ENCODE measurements around the gene WFDC1. TPM values are rescaled to one million over a fixed set of nuclear protein-coding genes. Genes with fewer than 3 reads are reported as not detected.

Gene WFDC1, protein sequence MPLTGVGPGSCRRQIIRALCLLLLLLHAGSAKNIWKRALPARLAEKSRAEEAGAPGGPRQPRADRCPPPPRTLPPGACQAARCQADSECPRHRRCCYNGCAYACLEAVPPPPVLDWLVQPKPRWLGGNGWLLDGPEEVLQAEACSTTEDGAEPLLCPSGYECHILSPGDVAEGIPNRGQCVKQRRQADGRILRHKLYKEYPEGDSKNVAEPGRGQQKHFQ
- total RNA-seq, result 63.5 TPM

DNA sequence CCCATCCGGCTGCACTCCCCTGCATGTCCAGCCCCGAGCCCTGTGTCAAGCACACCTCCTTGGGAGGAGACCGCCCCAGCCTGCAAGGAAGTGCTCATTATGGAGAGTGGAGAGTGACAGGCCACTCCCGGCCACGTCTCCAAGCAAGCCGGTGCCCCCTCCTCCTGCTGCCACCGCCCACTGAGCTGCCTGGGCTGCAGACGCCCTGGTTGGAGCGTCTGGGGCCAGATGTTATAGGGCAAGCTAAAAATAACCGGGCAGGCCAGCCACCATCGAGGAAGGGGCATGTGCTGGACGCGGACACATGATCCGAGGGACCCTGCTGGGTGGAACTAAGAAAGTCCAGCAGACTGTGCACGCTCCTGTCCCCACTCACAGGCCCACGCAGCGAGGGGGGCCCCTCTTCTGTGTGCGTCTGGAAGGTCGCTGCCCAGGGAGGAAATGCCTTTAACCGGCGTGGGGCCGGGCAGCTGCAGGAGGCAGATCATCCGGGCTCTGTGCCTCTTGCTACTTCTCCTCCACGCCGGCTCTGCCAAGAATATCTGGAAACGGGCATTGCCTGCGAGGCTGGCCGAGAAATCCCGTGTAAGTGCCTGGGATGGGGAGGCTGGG, at the start of gene WFDC1:
WFDC1 (plus strand) TSS at position 348 of the 612 bp plus-strand sequence; CDS start at position 442, 94 bp downstream.
- DNase-seq (ENCODE audit: low spot score), result peak; percentile 68

DNA sequence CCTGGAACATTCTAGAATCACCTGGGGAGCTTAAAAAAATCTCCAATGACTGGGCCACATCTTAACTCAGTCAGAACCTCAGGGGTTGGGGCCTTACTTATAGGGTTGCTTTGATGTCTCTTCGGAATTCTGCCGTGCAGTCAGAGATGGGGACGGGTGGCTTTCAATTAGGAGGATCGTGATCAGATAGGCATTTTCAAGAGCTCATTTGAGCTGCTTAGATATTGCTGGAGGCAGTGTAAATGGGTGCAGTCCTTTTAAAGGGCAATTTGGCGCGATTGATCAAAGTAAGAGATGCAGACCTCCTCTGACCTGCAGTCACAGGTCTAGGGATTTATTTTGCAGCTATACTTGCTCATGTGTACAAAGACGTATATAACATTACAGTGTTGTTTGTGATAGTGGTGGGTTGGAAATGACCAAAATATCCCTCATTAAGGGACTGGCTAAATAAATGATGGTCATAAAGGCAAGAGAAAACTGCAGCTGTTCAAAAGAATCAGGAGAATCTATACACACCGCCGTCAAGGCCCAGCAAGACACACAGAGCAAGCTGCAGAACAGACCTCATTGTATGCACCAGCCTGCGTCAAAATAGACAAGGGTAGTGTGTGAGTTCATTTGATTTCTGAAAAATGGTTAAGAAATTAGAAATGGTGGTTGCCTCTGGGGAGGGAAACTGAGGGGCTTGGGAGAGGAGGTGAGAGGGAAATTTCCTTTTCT, 48.6 kb upstream of the WFDC1 start:
- no peak for DNase-seq (ENCODE audit: low spot score)

DNA sequence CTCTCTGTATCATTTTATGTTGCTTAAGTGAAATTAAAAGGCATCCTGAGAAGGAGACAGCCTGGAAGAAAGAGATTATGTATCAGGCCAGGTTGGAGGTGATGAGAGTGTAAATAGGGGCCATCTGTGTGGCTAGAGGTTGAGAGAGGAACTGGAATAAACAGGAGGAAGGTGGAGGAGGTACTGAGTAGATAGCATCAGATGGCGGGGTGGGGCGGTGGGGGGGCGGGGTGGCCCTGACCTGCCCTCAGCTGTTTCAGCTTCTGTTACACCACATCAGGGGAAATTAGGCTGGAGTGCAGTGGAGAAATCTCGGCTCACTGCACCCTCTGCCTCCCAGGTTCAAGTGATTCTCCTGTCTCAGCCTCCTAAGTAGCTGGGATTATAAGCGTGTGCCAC, 48.0 kb upstream of the WFDC1 start:
- DNase-seq (ENCODE audit: low spot score), result no peak

GRCh38 chr16:84247331-84247730, 47.3 kb upstream of the WFDC1 start:
- DNase-seq (ENCODE audit: low spot score), result no peak

DNA sequence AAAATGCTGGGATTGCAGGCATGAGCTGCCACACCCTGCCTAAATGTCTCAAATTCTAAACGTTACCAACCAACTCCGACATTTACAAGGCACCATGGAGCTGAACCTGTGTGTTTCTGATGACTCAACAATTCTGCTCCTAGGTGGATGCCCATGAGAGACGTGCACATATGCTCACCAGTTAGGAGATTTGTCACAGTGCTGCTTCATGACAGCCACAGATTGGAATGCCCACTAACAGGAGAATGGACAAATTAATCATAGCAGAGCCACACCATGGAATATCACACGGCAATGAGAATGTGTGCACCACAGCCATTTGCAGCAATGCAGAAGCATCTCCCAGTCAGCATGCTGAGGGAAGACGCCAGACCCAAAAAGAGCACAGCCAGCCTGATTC, 46.8 kb upstream of the WFDC1 start:
- no peak for DNase-seq (ENCODE audit: low spot score)

GRCh38 chr16:84252184-84252583, 42.5 kb upstream of the WFDC1 start:
- no peak for DNase-seq (ENCODE audit: low spot score)

DNA sequence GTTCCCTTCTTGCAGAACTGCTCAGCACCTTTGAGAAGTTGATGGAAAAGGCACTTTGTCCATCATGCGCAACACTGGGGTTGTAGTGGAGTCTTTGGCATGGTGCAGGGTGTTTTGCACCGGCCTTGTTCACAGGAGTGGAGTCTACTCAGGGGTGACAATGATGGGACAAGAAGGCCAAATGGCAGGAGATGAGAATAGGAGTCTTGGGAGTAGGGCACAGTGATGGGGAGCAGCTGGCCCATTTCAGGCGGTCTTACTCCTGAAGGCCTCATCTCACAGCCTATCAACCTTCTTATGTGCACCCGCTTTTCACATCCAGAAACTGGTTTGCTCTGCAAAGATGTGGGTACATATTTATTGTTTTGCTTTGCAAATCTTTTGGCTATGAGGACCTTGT, 41.5 kb upstream of the WFDC1 start:
- DNase-seq (ENCODE audit: low spot score), result no peak

GRCh38 chr16:84254062-84254461, 40.6 kb upstream of the WFDC1 start:
- no peak for DNase-seq (ENCODE audit: low spot score)

DNA sequence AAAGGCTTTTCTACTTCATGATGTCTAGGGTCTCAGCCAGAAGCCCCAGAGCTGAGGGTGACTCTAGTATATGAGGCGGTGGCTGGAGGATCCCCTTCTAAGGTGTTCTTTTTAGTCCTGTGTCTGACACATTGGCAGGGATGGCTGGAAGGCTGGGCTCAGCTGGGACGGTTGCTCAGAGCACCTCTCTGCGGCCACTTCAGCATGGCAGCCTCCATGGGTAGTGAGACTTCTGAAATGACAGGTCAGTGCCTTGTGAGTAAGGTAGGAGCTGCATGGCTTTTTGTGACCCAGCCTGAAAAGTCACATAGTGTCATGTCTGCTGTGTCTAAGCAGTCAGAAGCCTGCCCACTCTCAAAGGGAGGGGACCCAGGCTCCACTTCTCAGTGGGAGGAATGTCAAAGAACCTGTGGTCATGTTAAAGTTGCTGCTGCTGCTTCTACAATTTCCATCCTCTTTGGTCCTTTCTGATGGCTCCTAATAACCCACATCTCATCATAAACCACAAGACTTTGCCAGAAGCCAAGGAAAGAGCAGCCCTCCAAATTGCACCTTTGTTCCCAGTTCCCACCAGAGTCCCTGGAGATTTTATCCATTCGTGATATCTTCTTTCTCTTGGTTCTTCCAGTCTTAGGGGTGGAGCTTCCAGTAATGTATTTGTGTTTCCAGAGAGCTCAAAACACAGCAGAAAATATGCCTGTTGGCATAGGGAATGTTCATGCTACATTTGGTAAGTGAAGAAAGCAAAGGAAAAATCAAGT, 39.4 kb upstream of the WFDC1 start:
- DNase-seq (ENCODE audit: low spot score), result no peak

- DNase-seq (ENCODE audit: low spot score), result no peak
These were observed 36.4 kb upstream of the WFDC1 start for GRCh38 chr16:84258266-84258665.

DNA sequence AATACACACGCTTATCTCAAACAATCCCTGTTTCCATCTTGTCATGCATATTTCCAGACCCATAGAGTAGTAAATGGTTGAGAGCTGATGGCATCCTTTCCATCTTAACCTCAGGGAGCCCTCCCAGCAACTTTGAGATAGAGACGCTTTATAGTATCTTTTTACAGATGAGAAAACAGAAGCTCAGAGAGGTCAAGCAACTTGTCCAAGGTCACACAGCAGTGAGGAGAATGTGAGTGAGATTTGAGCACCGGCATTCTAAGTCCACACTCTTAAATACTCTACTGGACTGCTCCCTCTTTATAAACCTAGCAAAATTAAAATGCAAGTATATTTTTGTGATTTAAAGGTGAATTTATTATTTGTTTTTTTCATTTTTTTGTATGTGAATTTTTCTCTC, 35.0 kb upstream of the WFDC1 start:
- DNase-seq (ENCODE audit: low spot score), result no peak

DNA sequence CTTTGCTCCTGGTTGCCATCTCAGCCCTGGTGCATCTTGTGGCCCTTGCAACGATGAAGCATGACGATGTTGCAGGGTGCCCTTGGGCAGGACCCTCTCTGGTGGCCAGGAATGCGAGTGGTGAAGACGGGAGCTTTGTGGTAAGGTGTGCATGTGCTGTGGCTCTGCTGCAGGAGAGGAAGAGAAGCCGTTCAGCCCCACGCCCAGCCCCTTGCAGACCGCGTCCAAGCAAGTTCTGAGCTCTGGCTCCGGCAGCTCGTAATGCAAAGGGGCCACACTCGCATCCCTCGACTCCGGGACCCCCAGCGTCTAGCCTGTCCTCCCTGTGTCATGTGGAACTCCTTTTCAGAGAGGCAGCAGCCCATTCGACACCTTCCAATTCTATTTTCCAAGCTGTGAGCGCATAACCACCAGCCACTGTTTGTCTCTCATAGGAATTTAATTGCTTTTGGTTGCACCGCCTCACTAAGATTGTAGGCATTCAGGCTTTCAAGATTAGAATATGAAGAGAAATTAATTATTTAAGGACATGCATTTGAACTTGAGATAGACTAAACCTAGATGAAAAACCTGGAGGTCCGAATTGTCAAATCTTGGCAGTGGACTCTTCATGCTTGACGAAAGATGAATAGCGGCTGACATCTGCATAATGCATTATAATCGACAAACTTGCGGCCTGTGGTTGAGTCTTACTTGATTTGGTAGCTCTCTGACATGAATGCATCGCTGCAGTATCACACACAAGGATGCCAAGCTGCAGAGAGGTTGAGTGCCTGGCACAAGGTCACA, 33.7 kb upstream of the WFDC1 start:
- DNase-seq (ENCODE audit: low spot score), result no peak

- DNase-seq (ENCODE audit: low spot score), result no peak
These were observed 32.6 kb upstream of the WFDC1 start for GRCh38 chr16:84262031-84262430.

DNA sequence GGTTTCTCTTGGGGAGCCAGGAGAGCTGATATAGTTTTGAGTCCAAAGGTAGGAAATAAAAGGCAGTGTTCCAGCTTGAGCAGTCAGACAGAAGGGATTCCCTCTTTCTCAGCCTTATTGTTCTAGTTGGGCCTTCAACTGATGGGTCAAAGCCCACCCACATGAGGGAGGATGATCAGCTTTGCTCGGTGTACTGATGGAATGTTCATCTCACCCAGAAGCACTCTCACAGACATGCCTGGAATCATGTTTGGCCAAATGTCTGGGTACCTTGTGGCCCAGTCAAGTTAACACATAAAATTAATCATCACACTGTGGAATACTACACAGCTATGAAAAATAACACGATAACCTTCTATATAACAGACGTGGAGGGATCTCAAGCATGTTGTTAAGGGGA, 31.7 kb upstream of the WFDC1 start:
- no peak for DNase-seq (ENCODE audit: low spot score)

GRCh38 chr16:84266451-84266850, 28.2 kb upstream of the WFDC1 start:
- no peak for DNase-seq (ENCODE audit: low spot score)

- no peak for DNase-seq (ENCODE audit: low spot score)
These were observed 27.3 kb upstream of the WFDC1 start for GRCh38 chr16:84267380-84267779.

GRCh38 chr16:84268291-84269040, 26.2 kb upstream of the WFDC1 start:
- no peak for DNase-seq (ENCODE audit: low spot score)

DNA sequence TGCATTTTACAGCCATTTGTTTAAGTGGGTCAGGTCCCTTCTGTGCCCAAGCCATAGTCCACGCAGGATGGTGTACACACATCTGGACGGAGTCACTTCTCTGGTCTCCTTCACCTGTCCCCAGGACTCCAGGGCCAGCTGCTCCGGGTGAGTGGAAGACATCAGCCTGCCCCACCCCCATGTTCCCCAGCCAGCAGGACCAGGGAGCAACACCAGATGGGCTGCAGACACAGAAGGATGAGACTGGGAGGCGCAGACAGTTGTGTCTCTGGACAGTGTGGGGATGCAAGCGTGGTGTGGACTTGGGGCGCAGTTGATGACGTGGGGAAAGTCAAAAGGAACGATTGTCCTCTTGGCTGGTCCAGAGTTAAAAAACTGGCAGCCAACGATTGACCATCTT, 24.6 kb upstream of the WFDC1 start:
- no peak for DNase-seq (ENCODE audit: low spot score)

- DNase-seq (ENCODE audit: low spot score), result no peak
These were observed 24.1 kb upstream of the WFDC1 start for GRCh38 chr16:84270531-84270930.

- DNase-seq (ENCODE audit: low spot score), result no peak
These were observed 23.6 kb upstream of the WFDC1 start for GRCh38 chr16:84271037-84271436.

DNA sequence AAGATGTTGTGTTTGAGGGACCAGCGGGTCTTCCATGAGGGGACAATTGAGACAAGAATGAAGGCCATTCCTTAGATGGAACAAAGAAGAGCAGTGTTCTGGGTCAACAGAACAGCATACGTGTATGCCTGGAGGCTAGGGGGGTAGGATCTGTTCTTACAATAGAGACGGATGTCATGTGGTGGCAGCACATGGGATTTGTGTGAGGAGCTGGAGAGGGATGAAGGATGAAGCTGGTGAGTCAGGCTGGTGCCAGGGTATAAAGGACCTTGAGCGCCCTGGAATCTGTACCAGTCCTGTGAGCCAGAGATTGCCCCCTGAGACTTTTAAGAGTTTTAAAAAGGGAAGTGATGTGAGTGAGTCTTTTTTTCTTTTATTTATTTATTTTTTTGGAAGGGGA, 22.8 kb upstream of the WFDC1 start:
- no peak for DNase-seq (ENCODE audit: low spot score)

Measured in ureter (tissue), 1 donor.